H9 (cell line): ENCODE data around the gene LINS1. TPM values are rescaled to one million over a fixed set of nuclear protein-coding genes. Genes with fewer than 3 reads are reported as not detected.

ENCODE experiments used
- DNase-seq: peaks from one replicate; pipeline ENCODE4 v3.0.0-alpha.2; 2017
- H2AFZ ChIP-seq: one replicate; pipeline ENCODE4 v1.6.1; 2013; ENCODE audit warnings: mild to moderate bottlenecking, low read length, control low read depth, moderate library complexity
- H2AK5ac ChIP-seq: 2 replicates; pipeline ENCODE4 v1.6.1; 2013; ENCODE audit warnings: low read length, control low read depth, mixed read lengths; ENCODE audit not compliant: insufficient read length
- H2BK120ac ChIP-seq: one replicate; pipeline ENCODE4 v1.6.1; 2013; ENCODE audit warnings: low read depth, mild to moderate bottlenecking, low read length, control low read depth, inconsistent platforms; ENCODE audit not compliant: poor library complexity, severe bottlenecking
- H2BK12ac ChIP-seq: 2 replicates; pipeline ENCODE4 v1.6.1; 2013; ENCODE audit warnings: low read length, control low read depth, mixed read lengths, low read depth; ENCODE audit not compliant: insufficient read length
- H2BK15ac ChIP-seq: 2 replicates; pipeline ENCODE4 v1.6.1; 2013; ENCODE audit warnings: low read depth, low read length, control low read depth
- H2BK20ac ChIP-seq: one replicate; pipeline ENCODE4 v1.6.1; 2013; ENCODE audit warnings: low read depth, mild to moderate bottlenecking, low read length, control low read depth, inconsistent platforms; ENCODE audit not compliant: poor library complexity, severe bottlenecking
- H2BK5ac ChIP-seq: 2 replicates; pipeline ENCODE4 v1.6.1; 2013; ENCODE audit warnings: low read length, control low read depth, mixed read lengths; ENCODE audit not compliant: insufficient read length
- H3K14ac ChIP-seq: 2 replicates; pipeline ENCODE4 v1.6.1; 2013; ENCODE audit warnings: low read length, control low read depth; ENCODE audit not compliant: insufficient read depth
- H3K18ac ChIP-seq: 2 replicates; pipeline ENCODE4 v1.6.1; 2013; ENCODE audit warnings: low read depth, mild to moderate bottlenecking, mixed read lengths, low read length, control low read depth; ENCODE audit not compliant: insufficient read length
- H3K23ac ChIP-seq: 2 replicates; pipeline ENCODE4 v1.6.1; 2013; ENCODE audit warnings: low read length, control low read depth, mixed read lengths, low read depth; ENCODE audit not compliant: insufficient read length
- H3K23me2 ChIP-seq: 2 replicates; pipeline ENCODE4 v1.6.1; 2013; ENCODE audit warnings: low read depth, mild to moderate bottlenecking, mixed read lengths, low read length, control low read depth; ENCODE audit not compliant: insufficient read length, poor library complexity, severe bottlenecking
- H3K27ac ChIP-seq: 2 replicates; pipeline ENCODE4 v1.5.1; 2013; ENCODE audit warnings: low read length, control low read depth, mixed read lengths, low read depth; ENCODE audit not compliant: insufficient read length
- H3K27me3 ChIP-seq: 2 replicates; pipeline ENCODE4 v1.6.1; 2013; ENCODE audit warnings: low read length, control low read depth, inconsistent platforms; ENCODE audit not compliant: insufficient read depth
- H3K4ac ChIP-seq: 2 replicates; pipeline ENCODE4 v1.6.1; 2013; ENCODE audit warnings: low read depth, mild to moderate bottlenecking, control low read depth, inconsistent platforms, low read length, moderate library complexity
- H3K4me1 ChIP-seq: 2 replicates; pipeline ENCODE4 v1.6.1; 2013; ENCODE audit warnings: low read length, control low read depth, inconsistent platforms; ENCODE audit not compliant: insufficient read depth
- H3K4me2 ChIP-seq: 2 replicates; pipeline ENCODE4 v1.6.1; 2013; ENCODE audit warnings: low read length, control low read depth, mixed read lengths; ENCODE audit not compliant: insufficient read length, insufficient read depth
- H3K56ac ChIP-seq: 2 replicates; pipeline ENCODE4 v1.6.1; 2013; ENCODE audit warnings: low read depth, mild to moderate bottlenecking, mixed read lengths, low read length, control low read depth; ENCODE audit not compliant: insufficient read length
- H3K79me1 ChIP-seq: 2 replicates; pipeline ENCODE4 v1.6.1; 2013; ENCODE audit warnings: low read depth, mild to moderate bottlenecking, moderate library complexity, low read length, control low read depth, inconsistent platforms; ENCODE audit not compliant: insufficient read depth, poor library complexity, severe bottlenecking
- H3K79me2 ChIP-seq: 2 replicates; pipeline ENCODE4 v1.6.1; 2013; ENCODE audit warnings: low read length, control low read depth, inconsistent platforms; ENCODE audit not compliant: insufficient read depth
- H3K9ac ChIP-seq: 2 replicates; pipeline ENCODE4 v1.6.1; 2013; ENCODE audit warnings: low read length, control low read depth, mixed read lengths; ENCODE audit not compliant: insufficient read length; ENCODE audit errors: extremely low read depth
- H3K9me3 ChIP-seq: one replicate; pipeline ENCODE4 v1.6.1; 2013; ENCODE audit warnings: low read depth, low read length, inconsistent platforms; ENCODE audit not compliant: control insufficient read depth
- H3T11ph ChIP-seq: one replicate; pipeline ENCODE4 v1.6.1; 2013; ENCODE audit warnings: mild to moderate bottlenecking, low read length, control low read depth, inconsistent platforms
- H4K20me1 ChIP-seq: one replicate; pipeline ENCODE4 v1.6.1; 2013; ENCODE audit not compliant: control insufficient read depth, insufficient read length, insufficient read depth
- H4K5ac ChIP-seq: 2 replicates; pipeline ENCODE4 v1.6.1; 2013; ENCODE audit warnings: low read depth, mild to moderate bottlenecking, mixed read lengths, low read length, control low read depth; ENCODE audit not compliant: insufficient read length
- H4K8ac ChIP-seq: replicated peaks from 2 replicates; pipeline ENCODE4 v1.6.1; 2013; ENCODE audit warnings: low read length, control low read depth, mixed read lengths, low read depth; ENCODE audit not compliant: insufficient read length
- H4K91ac ChIP-seq: 2 replicates; pipeline ENCODE4 v1.6.1; 2013; ENCODE audit warnings: low read depth, mild to moderate bottlenecking, moderate library complexity, mixed read lengths, low read length, control low read depth; ENCODE audit not compliant: insufficient read length
- H3K27ac Mint-ChIP-seq, 3 experiments: 2 replicates in 2 of 3; 3 replicates in 1 of 3; pipeline ENCODE4 v1.8.0; 2020 to 2021; ENCODE audit warnings: mixed read lengths in 3 of 3, mild to moderate bottlenecking in 1 of 3, moderate library complexity in 1 of 3
- H3K27me3 Mint-ChIP-seq: 2 replicates; pipeline ENCODE4 v1.8.0; 2021; ENCODE audit warnings: low read depth, mild to moderate bottlenecking, moderate library complexity, mixed read lengths
- H3K36me3 Mint-ChIP-seq, 3 experiments: 2 replicates in 2 of 3; 3 replicates in 1 of 3; pipeline ENCODE4 v1.8.0; 2020 to 2021; ENCODE audit warnings: low read depth in 3 of 3, mixed read lengths in 3 of 3; ENCODE audit not compliant: insufficient read depth in 1 of 3
- H3K4me1 Mint-ChIP-seq, 2 experiments: 2 replicates each; pipeline ENCODE4 v1.8.0; 2020; ENCODE audit warnings: mixed read lengths in 2 of 2
- H3K4me3 Mint-ChIP-seq, 2 experiments: 2 replicates in 1 of 2; 3 replicates in 1 of 2; pipeline ENCODE4 v1.8.0; 2020 to 2021; ENCODE audit warnings: mild to moderate bottlenecking in 2 of 2, mixed read lengths in 2 of 2, moderate library complexity in 1 of 2
- H3K9me3 Mint-ChIP-seq, 2 experiments: 2 replicates in 1 of 2; 3 replicates in 1 of 2; pipeline ENCODE4 v1.8.0; 2020; ENCODE audit warnings: mild to moderate bottlenecking in 2 of 2, mixed read lengths in 2 of 2, moderate library complexity in 1 of 2
- WGBS: extraction: QIAGEN DNeasy Blood & Tissue Kit; methylation state at CpG from one replicate; pipeline ENCODE4 v1.1.7; 2013; ENCODE audit warnings: missing lambda C conversion rate, low lambda C conversion rate, mixed read lengths; ENCODE audit not compliant: insufficient read length; ENCODE audit errors: extremely low coverage; 5-methylcytosine and 5-hydroxymethylcytosine counted together
- total RNA-seq: library from RNA; stranded (reverse); gene quantifications from 2 replicates; pipeline ENCODE4 v1.2.1, GENCODE V29; 2021
- TF ChIP-seq, protein P1 (sequence below): fragments of 200-600 bp; sonication (generic); conservative IDR thresholded peaks from 3 replicates; pipeline ENCODE4 v1.8.0; 2021; ENCODE audit warnings: antibody characterized with exemption, mild to moderate bottlenecking

Gene LINS1
- total RNA-seq, 1 experiment from 2014 or later, result 8.8 TPM

- Histone ChIP-seq H3K79me1 (no peaks in the 10 kb centered on the region), H2BK15ac (no peak overlapping the region), H3K56ac (no peak overlapping the region), H3K4me1 (no peaks in the 10 kb centered on the region), H2BK120ac (no peak overlapping the region), H3K9me3 (no peaks in the 10 kb centered on the region), H2BK20ac (no peak overlapping the region), H2AK5ac (no peak overlapping the region), H2BK5ac (no peak overlapping the region), H2BK12ac (no peak overlapping the region), H3K4ac (no peak overlapping the region), H4K5ac (no peak overlapping the region), H4K91ac (no peak overlapping the region), H2AFZ (no peak overlapping the region), H3T11ph (no peak overlapping the region), H3K4me2 (no peak overlapping the region), H3K18ac (no peak overlapping the region), H3K79me2 (no peaks in the 10 kb centered on the region), H4K20me1 (no peaks in the 10 kb centered on the region), H3K27ac (no peak overlapping the region), H3K23me2 (no peaks in the 10 kb centered on the region), H3K9ac (no peak overlapping the region), H3K27me3 (no peaks in the 10 kb centered on the region), H3K23ac (no peak overlapping the region), H4K8ac (no peak overlapping the region), H3K14ac (no peak overlapping the region)
- WGBS, result no CpG with 5 or more reads among the region's 2 CpGs
- no peak overlapping the region for H3K27ac Mint-ChIP-seq
- DNase-seq, result no peak
- H3K4me1 Mint-ChIP-seq, result no peaks in the 10 kb centered on the region
- H3K36me3 Mint-ChIP-seq, result peaks cover 5 to 35% (median 23%) of the 10 kb centered on the region in 3 experiments; a peak in 6 of 7 replicates
- TF ChIP-seq, protein P1, sequence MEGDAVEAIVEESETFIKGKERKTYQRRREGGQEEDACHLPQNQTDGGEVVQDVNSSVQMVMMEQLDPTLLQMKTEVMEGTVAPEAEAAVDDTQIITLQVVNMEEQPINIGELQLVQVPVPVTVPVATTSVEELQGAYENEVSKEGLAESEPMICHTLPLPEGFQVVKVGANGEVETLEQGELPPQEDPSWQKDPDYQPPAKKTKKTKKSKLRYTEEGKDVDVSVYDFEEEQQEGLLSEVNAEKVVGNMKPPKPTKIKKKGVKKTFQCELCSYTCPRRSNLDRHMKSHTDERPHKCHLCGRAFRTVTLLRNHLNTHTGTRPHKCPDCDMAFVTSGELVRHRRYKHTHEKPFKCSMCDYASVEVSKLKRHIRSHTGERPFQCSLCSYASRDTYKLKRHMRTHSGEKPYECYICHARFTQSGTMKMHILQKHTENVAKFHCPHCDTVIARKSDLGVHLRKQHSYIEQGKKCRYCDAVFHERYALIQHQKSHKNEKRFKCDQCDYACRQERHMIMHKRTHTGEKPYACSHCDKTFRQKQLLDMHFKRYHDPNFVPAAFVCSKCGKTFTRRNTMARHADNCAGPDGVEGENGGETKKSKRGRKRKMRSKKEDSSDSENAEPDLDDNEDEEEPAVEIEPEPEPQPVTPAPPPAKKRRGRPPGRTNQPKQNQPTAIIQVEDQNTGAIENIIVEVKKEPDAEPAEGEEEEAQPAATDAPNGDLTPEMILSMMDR, result no peak
- no peaks in the 10 kb centered on the region for H3K27me3 Mint-ChIP-seq
- H3K4me3 Mint-ChIP-seq, result no peak overlapping the region
- peaks cover 0 to 2% of the 10 kb centered on the region in 2 experiments; a peak in 2 of 5 replicates for H3K9me3 Mint-ChIP-seq
These were observed 14.7 kb upstream of the LINS1 start for GRCh38 chr15:100616700-100617099.
